GM19035 (cell line): Measurements from ENCODE around the gene PITX3.
A peak's percentile ranks its signal among the peaks of the same experiment; 100 is the strongest.

ENCODE experiments used
- ATAC-seq: cut with Tn5 transposase; IDR thresholded peaks from one replicate; pipeline ENCODE4 v1.9.1; 2021; ENCODE audit not compliant: unreplicated experiment

Gene PITX3

GRCh38 chr10:102241444-102242117, at the start of gene PITX3:
PITX3 (minus strand) TSS chr10:102241512; CDS start chr10:102232080, 9,432 bp downstream.
- ATAC-seq = peak; percentile 48

GRCh38 chr10:102289840-102290239, 48.5 kb upstream of the PITX3 start:
- ATAC-seq = no peak

- no peak for ATAC-seq
These were observed 48.0 kb upstream of the PITX3 start for GRCh38 chr10:102289356-102289755.

GRCh38 chr10:102287991-102288390, 46.7 kb upstream of the PITX3 start:
- ATAC-seq = no peak

- ATAC-seq = no peak
These were observed 46.2 kb upstream of the PITX3 start for GRCh38 chr10:102287538-102287937.

- ATAC-seq = no peak
These were observed 44.9 kb upstream of the PITX3 start for GRCh38 chr10:102286216-102286615.

- ATAC-seq = no peak
These were observed 43.8 kb upstream of the PITX3 start for GRCh38 chr10:102285133-102285532.

GRCh38 chr10:102284531-102284930, 43.2 kb upstream of the PITX3 start:
- ATAC-seq = no peak

- ATAC-seq = no peak
These were observed 42.6 kb upstream of the PITX3 start for GRCh38 chr10:102283890-102284289.

GRCh38 chr10:102283488-102283887, 42.2 kb upstream of the PITX3 start:
- no peak for ATAC-seq

- ATAC-seq = no peak
These were observed 39.8 kb upstream of the PITX3 start for GRCh38 chr10:102281102-102281487.

GRCh38 chr10:102280397-102281101, 39.2 kb upstream of the PITX3 start:
- no peak for ATAC-seq

GRCh38 chr10:102279104-102279503, 37.8 kb upstream of the PITX3 start:
- no peak for ATAC-seq

GRCh38 chr10:102275343-102275742, 34.0 kb upstream of the PITX3 start:
- ATAC-seq = no peak

- no peak for ATAC-seq
These were observed 32.8 kb upstream of the PITX3 start for GRCh38 chr10:102274062-102274461.

- no peak for ATAC-seq
These were observed 27.7 kb upstream of the PITX3 start for GRCh38 chr10:102269017-102269416.

GRCh38 chr10:102268375-102268888, 27.1 kb upstream of the PITX3 start:
- ATAC-seq = no peak

- no peak for ATAC-seq
These were observed 26.4 kb upstream of the PITX3 start for GRCh38 chr10:102267748-102268147.

- no peak for ATAC-seq
These were observed 25.4 kb upstream of the PITX3 start for GRCh38 chr10:102266670-102267069.

GRCh38 chr10:102264371-102264770, 23.1 kb upstream of the PITX3 start:
- ATAC-seq = no peak

- no peak for ATAC-seq
These were observed 21.5 kb upstream of the PITX3 start for GRCh38 chr10:102262744-102263370.

GRCh38 chr10:102261842-102262241, 20.5 kb upstream of the PITX3 start:
- no peak for ATAC-seq
